GM19099 (cell line): ENCODE measurements around the gene GPANK1.

ENCODE experiments used
- POLR2A ChIP-seq: IDR thresholded peaks from 3 replicates; pipeline ENCODE4 v1.6.1; 2011; ENCODE audit warnings: low read depth; ENCODE audit not compliant: insufficient read length; ENCODE audit errors: extremely low read depth

The GPANK1 gene

DNA sequence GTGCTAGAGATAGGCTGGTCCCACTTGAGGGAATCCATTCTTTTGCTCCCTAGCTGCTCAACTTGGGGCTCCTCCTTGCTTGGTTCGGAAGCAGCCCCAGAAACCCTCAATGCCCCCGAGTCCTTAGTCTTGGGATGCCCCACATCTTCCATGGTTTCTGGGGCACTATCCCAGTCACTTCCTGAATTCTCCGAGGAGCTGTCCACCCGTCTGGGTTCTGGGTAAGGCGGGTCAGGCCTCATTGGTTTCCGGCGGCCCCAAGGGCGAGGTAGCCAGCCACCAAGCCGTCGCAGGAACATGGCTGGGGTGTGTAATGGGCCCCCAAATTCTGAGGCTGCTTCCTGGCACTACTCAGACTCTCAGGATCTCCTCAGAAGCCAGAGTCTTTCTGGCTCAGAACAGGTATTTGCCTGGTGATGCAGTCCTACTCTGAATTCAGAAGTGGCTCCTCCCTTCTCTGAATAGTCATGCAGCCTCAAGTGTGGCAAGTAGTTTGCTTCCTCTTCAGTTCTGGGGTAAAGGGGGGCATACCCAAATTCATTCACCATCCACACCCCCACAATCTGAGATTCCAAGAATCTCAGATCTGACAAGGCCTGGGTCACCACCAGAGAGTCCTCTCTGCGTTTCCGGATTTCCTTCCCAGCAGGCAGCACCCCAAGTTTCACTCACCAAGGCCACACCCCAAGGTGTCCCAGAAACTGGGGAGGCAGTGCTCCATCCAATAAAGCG, 5.0 kb downstream of the GPANK1 start:
- TF ChIP-seq POLR2A = no peak

DNA sequence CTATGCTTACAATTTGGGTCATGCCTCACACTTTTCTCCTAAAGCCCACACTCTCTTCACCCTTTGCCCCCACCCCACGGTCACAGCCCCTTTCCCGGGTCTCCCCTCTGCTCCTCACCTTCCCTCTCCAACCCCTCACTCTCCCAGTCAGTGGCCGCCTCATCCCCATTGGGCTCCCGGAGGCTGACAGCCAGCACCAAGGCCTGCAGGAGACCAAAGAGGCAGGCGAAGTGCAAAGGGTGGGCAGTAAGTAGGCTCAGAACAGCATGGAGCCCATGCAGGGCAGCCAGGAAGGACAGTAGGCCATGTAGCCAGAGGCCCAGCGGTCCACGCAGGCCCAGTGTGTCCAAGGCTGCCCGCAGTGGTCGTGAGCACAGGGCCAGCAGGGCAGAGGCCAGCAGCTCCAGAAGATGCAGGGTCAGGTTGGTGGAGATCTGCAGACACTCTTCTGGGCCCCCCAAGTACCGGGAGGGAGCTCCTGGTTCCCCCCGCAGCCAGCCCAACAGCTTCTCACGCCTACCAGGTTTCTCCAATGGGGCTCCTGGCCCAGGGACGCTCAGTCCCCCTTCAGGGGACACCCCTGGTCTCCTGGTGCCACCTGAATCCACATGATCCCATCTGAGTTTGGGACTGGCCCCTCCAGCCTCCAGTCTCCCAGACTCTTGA, 5.7 kb downstream of the GPANK1 start:
- TF ChIP-seq POLR2A = no peak

DNA sequence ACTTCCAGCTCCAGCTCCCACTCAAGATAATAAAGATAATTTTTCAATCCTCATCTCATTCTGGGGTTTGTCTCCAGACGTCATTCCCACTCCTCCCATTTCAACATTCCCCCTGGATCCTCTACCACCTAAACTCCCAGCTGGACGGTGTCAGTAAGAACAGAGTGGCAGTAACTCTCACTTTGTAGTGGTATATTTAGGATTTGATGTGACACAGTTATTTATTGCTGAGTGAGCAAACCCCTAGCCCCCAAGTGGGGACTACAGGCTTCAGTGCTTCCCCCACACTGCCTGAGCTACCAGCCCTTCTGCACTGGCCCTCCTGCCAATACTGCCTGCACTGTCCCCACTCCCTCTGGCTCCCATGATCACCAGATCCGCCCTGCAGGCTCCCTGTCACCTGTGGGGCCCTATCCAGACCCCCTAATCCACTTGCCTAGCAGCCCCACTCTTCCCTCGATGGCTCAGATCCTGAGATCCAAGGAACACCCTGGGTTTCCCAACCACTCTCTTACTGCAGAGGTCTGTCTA, 6.6 kb downstream of the GPANK1 start:
- no peak for TF ChIP-seq POLR2A

- TF ChIP-seq POLR2A = no peak
These were observed 7.2 kb downstream of the GPANK1 start for GRCh38 chr6:31657406-31658157.

GRCh38 chr6:31655349-31656237, 9.2 kb downstream of the GPANK1 start, which contains the start of gene APOM:
Gene APOM, plus strand, starts transcription at chr6:31655894. Its CDS starts 73 bp downstream, at chr6:31655967.
- no peak for TF ChIP-seq POLR2A

- no peak for TF ChIP-seq POLR2A
These were observed 10.0 kb downstream of the GPANK1 start for GRCh38 chr6:31654574-31655348.

- TF ChIP-seq POLR2A = peak; percentile 45
These were observed 11.7 kb downstream of the GPANK1 start for GRCh38 chr6:31652925-31653724.

- TF ChIP-seq POLR2A = no peak
These were observed 13.1 kb downstream of the GPANK1 start for GRCh38 chr6:31651602-31652191.

DNA sequence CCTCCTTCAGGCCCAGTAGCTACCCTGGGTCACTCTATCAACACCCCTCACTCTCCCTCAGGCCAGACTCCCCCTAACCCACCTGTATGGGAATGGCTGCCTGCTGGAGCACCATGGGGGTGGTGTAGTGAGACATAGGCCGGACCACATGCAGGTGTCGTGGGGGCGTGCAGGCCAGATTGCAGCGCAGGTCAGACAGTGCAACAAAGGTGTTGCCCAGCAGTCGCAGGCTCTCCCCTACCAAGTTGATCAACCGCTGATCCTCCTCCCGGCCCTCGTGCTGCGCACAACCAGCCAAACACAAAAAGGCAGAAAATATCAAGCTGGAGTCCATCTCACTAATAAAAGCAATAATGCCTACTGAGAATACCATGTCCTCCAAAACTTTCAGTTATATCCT, 19.5 kb downstream of the GPANK1 start:
- TF ChIP-seq POLR2A = no peak

DNA sequence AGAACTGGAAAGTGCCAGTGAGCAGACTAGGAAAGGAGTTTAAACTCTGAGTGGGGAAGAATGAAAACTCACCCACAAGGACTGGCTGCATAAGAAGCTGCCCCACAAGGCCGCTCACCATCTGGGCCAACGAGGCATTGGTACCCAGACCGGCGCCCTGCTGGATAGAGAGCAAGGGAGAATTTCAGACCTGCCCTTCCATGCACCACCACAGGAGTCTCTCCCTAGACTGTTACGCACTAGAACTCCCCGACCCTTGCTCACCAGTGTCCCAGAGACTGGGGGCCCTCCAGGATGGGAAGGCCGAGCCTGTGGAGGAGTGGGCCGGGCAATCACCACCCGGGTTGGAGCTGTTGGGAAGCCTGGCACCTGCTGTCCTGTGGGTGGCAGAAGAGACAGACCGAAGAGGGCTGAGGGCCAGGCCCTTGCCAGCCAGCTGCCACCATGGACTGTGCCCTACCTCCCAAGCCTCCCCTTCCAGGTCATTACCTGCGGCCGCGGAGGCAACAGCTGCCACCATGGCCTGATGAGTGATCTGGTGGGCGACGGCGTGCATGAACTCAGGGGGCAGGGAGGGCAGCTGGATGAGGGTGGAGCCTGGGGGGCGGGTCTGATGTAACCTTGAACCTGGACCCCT, 20.9 kb downstream of the GPANK1 start:
- TF ChIP-seq POLR2A = no peak

GRCh38 chr6:31642798-31643570, 21.8 kb downstream of the GPANK1 start:
- TF ChIP-seq POLR2A = no peak

DNA sequence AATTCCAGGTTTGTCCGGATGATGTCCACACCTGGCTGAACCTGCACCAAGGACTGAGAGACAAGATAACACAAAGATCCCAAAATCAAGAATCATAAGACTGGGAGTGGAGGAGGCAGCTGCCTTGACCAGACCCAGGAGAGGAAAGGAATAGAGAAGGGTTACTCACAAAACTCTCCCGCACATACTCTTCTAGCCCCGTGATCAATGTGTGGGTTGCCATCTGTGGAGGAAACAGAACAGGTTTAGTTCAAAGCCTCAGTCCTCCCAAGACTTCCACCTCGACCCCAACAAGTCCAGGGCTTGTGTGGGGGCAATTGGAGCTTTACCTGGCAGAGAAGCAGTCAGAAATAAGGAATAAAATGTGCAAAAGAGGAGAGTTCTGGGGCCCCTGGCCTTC, 23.4 kb downstream of the GPANK1 start:
- TF ChIP-seq POLR2A = no peak

- TF ChIP-seq POLR2A = no peak
These were observed 24.2 kb downstream of the GPANK1 start for GRCh38 chr6:31640612-31641011.
